NCI-H2081 treated with DMSO at 0.1 percent for 48 hours (cell line): ENCODE results near the gene ADORA3.

Source experiments
- DNase-seq: peaks from one replicate; lab custom pipeline; 2025; lab: John Stamatoyannopoulos, UW

Gene ADORA3

GRCh38 chr1:111507411-111508201, 4.2 kb upstream of the ADORA3 start:
- DNase-seq: no peak

GRCh38 chr1:111506561-111506960, 3.1 kb upstream of the ADORA3 start:
- no peak for DNase-seq

- DNase-seq: no peak
These were observed 2.2 kb upstream of the ADORA3 start for GRCh38 chr1:111505641-111506119.

- no peak for DNase-seq
These were observed 664 bp upstream of the ADORA3 start for GRCh38 chr1:111504097-111504496.

- DNase-seq: no peak
These were observed 1.8 kb downstream of the ADORA3 start for GRCh38 chr1:111501645-111502044.

- no peak for DNase-seq
These were observed 4.2 kb downstream of the ADORA3 start for GRCh38 chr1:111499026-111499785.

GRCh38 chr1:111497592-111497991, 5.8 kb downstream of the ADORA3 start:
- no peak for DNase-seq

GRCh38 chr1:111496398-111496797, 7.0 kb downstream of the ADORA3 start:
- DNase-seq: no peak

- DNase-seq: no peak
These were observed 12.4 kb downstream of the ADORA3 start for GRCh38 chr1:111491070-111491469.

GRCh38 chr1:111490220-111490619, 13.2 kb downstream of the ADORA3 start:
- DNase-seq: no peak

- DNase-seq: no peak
These were observed 13.8 kb downstream of the ADORA3 start for GRCh38 chr1:111489604-111490003.

- no peak for DNase-seq
These were observed 14.8 kb downstream of the ADORA3 start for GRCh38 chr1:111488669-111489068.

GRCh38 chr1:111487133-111487532, 16.3 kb downstream of the ADORA3 start:
- DNase-seq: no peak

GRCh38 chr1:111486431-111486830, 17.0 kb downstream of the ADORA3 start:
- no peak for DNase-seq

- no peak for DNase-seq
These were observed 18.9 kb downstream of the ADORA3 start for GRCh38 chr1:111484391-111485026.

- DNase-seq: no peak
These were observed 19.6 kb downstream of the ADORA3 start for GRCh38 chr1:111483876-111484275.

GRCh38 chr1:111483166-111483565, 20.3 kb downstream of the ADORA3 start:
- no peak for DNase-seq

GRCh38 chr1:111481387-111482221, 21.8 kb downstream of the ADORA3 start:
- no peak for DNase-seq

GRCh38 chr1:111480674-111481073, 22.8 kb downstream of the ADORA3 start:
- DNase-seq: no peak

- DNase-seq: no peak
These were observed 26.6 kb downstream of the ADORA3 start for GRCh38 chr1:111476761-111477309.

GRCh38 chr1:111476214-111476613, 27.2 kb downstream of the ADORA3 start:
- DNase-seq: no peak

GRCh38 chr1:111475701-111476100, 27.7 kb downstream of the ADORA3 start:
- DNase-seq: no peak
